Measurements from ENCODE around the gene ARFIP1.
"Not testable (repeated sequence)": the region's sequence is repeated elsewhere in the genome, so short reads cannot be mapped to it uniquely, and the experiment has no call there.

ARFIP1 gene

GRCh38 chr4:152738827-152739226 lies 40.9 kb upstream of the ARFIP1 start:
- in situ Hi-C loops (cut with HindIII; ENCODE audit: low sequenced_read_pairs) = no loop called here
- no peak overlapping the region for H3K4me3 ChIP-seq (ENCODE audit: low read depth, low read length)
- TF ChIP-seq CTCF (IDR thresholded peaks at IDR 0.05; ENCODE audit: low read depth, low read length) = no peak
- no peak for DNase-seq (ENCODE audit: low read depth, low spot score)

GRCh38 chr4:152747444-152747843 lies 32.3 kb upstream of the ARFIP1 start:
- in situ Hi-C loops (cut with HindIII; ENCODE audit: low sequenced_read_pairs) = no loop called here
- no peak for DNase-seq (ENCODE audit: low read depth, low spot score)
- no peak for TF ChIP-seq CTCF (IDR thresholded peaks at IDR 0.05; ENCODE audit: low read depth, low read length)
- no peak overlapping the region for H3K4me3 ChIP-seq (ENCODE audit: low read depth, low read length)

- in situ Hi-C loops (cut with HindIII; ENCODE audit: low sequenced_read_pairs) = no loop called here
Observed at GRCh38 chr4:152748619-152749018, 31.1 kb upstream of the ARFIP1 start.

GRCh38 chr4:152763796-152764195 lies 16.0 kb upstream of the ARFIP1 start:
- in situ Hi-C loops (cut with HindIII; ENCODE audit: low sequenced_read_pairs) = no loop called here
- H3K4me3 ChIP-seq (ENCODE audit: low read depth, low read length) = no peak overlapping the region
- DNase-seq (ENCODE audit: low read depth, low spot score) = no peak
- TF ChIP-seq CTCF (IDR thresholded peaks at IDR 0.05; ENCODE audit: low read depth, low read length) = no peak

More at GRCh38 chr4:152748619-152749018, 31.1 kb upstream of the ARFIP1 start:
- DNase-seq (ENCODE audit: low read depth, low spot score) = no peak
- H3K4me3 ChIP-seq (ENCODE audit: low read depth, low read length) = no peak overlapping the region
- no peak for TF ChIP-seq CTCF (IDR thresholded peaks at IDR 0.05; ENCODE audit: low read depth, low read length)

- in situ Hi-C loops (cut with HindIII; ENCODE audit: low sequenced_read_pairs); H3K4me3 ChIP-seq (ENCODE audit: low read depth, low read length); DNase-seq (ENCODE audit: low read depth, low spot score): not testable (repeated sequence)
Observed at GRCh38 chr4:152765069-152765737, 14.6 kb upstream of the ARFIP1 start.

- TF ChIP-seq CTCF (IDR thresholded peaks at IDR 0.05; ENCODE audit: low read depth, low read length) = no peak
- DNase-seq (ENCODE audit: low read depth, low spot score) = no peak
- H3K4me3 ChIP-seq (ENCODE audit: low read depth, low read length) = no peak overlapping the region
- in situ Hi-C loops (cut with HindIII; ENCODE audit: low sequenced_read_pairs) = no loop called here
Observed at GRCh38 chr4:152771741-152772533, 7.8 kb upstream of the ARFIP1 start.

- DNase-seq (ENCODE audit: low read depth, low spot score) = no peak
- TF ChIP-seq CTCF (IDR thresholded peaks at IDR 0.05; ENCODE audit: low read depth, low read length) = no peak
- no peak overlapping the region for H3K4me3 ChIP-seq (ENCODE audit: low read depth, low read length)
- in situ Hi-C loops (cut with HindIII; ENCODE audit: low sequenced_read_pairs) = no loop called here
Observed at GRCh38 chr4:152773339-152773738, 6.4 kb upstream of the ARFIP1 start.
